HL-60 (cell line): ENCODE data around the gene MRGPRG.

Source experiments
- DNase-seq, 2 experiments: peaks; one replicate each; pipeline ENCODE4 v3.0.0-alpha.2; 2010 to 2020; ENCODE audit warnings: low read depth in 1 of 2, low spot score in 1 of 2
- H3K27ac ChIP-seq: fragments of 250-450 bp; sonication (Bioruptor Pico); replicated peaks from 2 replicates; pipeline ENCODE4 v1.5.1; 2020; ENCODE audit warnings: mild to moderate bottlenecking, moderate library complexity
- H3K27me3 ChIP-seq: fragments of 250-450 bp; sonication (Bioruptor Pico); 2 replicates; pipeline ENCODE4 v1.5.1; 2021; ENCODE audit warnings: mild to moderate bottlenecking, moderate library complexity; ENCODE audit not compliant: insufficient read depth, poor library complexity, severe bottlenecking
- H3K4me3 ChIP-seq: replicated peaks from 2 replicates; pipeline ENCODE4 v1.5.1; 2011; ENCODE audit warnings: mild to moderate bottlenecking, control low read depth, low read length; ENCODE audit not compliant: insufficient read depth
- CTCF ChIP-seq: IDR thresholded peaks from one replicate; pipeline ENCODE4 v1.5.1; 2011; ENCODE audit warnings: low read length, control low read depth, inconsistent platforms; ENCODE audit not compliant: insufficient read depth
- GABPA ChIP-seq: IDR thresholded peaks from 2 replicates; pipeline ENCODE4 v1.6.1; 2012; ENCODE audit warnings: low read depth
- POLR2AphosphoS5 ChIP-seq: IDR thresholded peaks from 2 replicates; pipeline ENCODE4 v1.6.1; 2012; ENCODE audit warnings: low read depth
- REST ChIP-seq: IDR thresholded peaks from 2 replicates; pipeline ENCODE4 v1.6.1; 2012; ENCODE audit warnings: low read depth; ENCODE audit not compliant: insufficient replicate concordance
- SPI1 ChIP-seq: IDR thresholded peaks from 2 replicates; pipeline ENCODE4 v1.6.1; 2012; ENCODE audit warnings: low read depth, mild to moderate bottlenecking, borderline replicate concordance

The MRGPRG gene

DNA sequence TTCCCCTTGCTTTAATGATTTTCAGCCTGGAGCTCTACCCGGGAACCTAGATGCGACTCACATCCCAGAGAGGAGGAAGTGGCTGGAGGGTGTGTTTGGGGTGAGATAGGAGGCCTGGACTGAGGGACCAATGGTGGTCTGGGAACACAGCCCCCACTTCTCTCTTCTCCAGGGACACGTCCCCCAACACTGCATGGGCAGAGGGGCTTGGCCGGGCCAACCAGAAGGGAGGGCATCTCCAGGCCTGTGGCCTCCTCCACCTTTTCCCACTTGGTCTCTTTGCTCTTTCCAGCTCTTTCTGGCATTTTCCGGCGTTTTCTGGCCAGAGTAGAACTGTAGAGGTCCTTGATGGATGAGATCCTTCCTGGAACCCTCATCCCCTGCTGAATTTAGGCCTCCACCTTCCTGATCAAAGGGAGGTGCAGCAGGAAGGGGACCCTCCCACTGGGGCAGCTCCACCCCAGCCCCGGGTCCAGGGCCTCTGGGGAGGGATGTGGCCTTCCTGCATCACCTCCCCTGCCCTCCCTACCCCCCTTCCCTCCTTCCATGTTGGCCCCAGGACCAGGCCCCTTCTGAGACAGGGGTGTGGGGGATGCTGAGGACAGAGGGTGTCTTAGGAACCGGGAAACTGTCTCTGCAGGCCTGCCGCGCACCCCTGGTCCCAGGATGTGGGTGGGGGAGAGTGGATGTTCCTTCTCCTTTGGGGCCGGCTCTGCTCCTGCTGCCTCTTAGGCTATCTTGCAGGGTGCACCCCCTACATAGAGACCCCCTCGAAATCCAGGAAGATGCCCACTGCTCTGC is 24.4 kb downstream of the MRGPRG start:
- Histone ChIP-seq H3K27ac (no peak overlapping the region), H3K4me3 (no peak overlapping the region), H3K27me3 (peaks cover 2% of the 10 kb centered on the region)
- DNase-seq: no peak
- TF ChIP-seq POLR2AphosphoS5 (no peak), SPI1 (no peak), GABPA (no peak), REST (no peak)

GRCh38 chr11:3193373-3194015 is 25.1 kb downstream of the MRGPRG start:
- no peak overlapping the region for H3K27ac ChIP-seq
- no peaks in the 10 kb centered on the region for H3K27me3 ChIP-seq
- no peak for DNase-seq
- TF ChIP-seq REST (no peak), CTCF (no peak), SPI1 (no peak), POLR2AphosphoS5 (no peak), GABPA (no peak)
- no peak overlapping the region for H3K4me3 ChIP-seq

DNA sequence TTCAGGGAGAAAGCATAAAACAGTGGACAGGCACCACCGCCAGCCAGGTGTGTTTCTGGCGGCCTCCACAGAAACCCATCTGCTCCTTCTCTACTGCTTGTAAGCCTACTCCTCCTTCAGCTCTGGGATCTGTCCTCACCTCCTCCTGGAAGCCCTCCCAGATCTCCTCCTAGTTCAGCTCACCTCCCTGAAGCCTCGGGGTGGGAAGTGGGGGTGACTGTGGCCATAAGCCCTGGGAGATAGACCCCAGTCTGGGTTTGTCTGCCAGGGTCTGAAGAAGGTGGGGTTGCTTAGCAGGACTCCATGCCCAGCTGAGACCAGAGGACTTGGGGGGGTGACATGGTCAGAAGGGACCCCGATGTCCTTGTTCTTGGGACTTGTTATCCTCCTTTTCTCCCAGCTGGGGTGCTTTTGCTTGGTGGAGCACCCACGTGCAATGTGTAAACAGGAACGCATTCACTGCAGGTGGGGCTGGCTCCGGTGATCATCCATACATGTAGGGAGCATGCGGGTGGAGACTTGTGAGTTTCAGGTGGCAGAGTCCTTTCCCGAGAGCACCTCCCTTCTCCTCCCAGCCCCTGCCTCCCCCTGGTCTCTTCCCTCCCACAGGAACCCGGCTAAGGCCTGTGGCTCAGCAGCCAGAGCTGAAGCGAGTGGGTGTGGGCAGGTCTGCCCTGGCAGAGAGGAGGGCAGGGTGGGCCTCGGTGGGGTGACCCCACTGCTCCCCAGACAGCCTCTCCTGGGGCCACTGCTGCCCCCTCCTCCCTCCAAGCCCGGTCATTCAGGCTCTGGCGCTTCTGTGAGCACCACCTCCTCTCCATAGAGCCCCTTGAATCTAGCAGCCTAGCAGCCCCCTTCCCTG is 25.9 kb downstream of the MRGPRG start:
- DNase-seq: no peak
- H3K27me3 ChIP-seq: no peaks in the 10 kb centered on the region
- TF ChIP-seq GABPA (no peak), SPI1 (no peak), POLR2AphosphoS5 (no peak), REST (no peak), CTCF (no peak)
- H3K27ac ChIP-seq: no peak overlapping the region
- H3K4me3 ChIP-seq: no peak overlapping the region
